ENCODE results near the gene NTRK3.

DNA sequence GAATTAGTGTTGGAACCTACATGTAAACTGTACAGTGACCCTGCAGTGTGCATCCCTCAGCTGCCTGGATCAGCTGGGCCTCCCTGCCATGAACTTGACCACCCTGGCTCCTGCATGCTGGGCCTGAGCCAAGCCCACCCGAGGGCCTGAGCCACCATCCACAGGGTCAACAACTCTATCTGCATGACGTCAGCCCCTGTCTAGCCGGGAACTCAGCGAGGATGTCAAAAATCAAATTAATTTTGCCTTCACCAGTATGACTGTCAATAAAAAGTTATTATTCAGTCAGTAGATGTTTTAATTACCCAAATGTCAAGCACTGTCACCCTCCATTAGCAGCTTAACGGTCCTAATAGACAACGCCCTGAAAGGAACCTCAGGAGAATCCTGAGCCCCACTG, 181.4 kb downstream of the NTRK3 start:
- no peak for TF ChIP-seq EP300 (IDR thresholded peaks at IDR 0.05)
- TF ChIP-seq, protein P1, sequence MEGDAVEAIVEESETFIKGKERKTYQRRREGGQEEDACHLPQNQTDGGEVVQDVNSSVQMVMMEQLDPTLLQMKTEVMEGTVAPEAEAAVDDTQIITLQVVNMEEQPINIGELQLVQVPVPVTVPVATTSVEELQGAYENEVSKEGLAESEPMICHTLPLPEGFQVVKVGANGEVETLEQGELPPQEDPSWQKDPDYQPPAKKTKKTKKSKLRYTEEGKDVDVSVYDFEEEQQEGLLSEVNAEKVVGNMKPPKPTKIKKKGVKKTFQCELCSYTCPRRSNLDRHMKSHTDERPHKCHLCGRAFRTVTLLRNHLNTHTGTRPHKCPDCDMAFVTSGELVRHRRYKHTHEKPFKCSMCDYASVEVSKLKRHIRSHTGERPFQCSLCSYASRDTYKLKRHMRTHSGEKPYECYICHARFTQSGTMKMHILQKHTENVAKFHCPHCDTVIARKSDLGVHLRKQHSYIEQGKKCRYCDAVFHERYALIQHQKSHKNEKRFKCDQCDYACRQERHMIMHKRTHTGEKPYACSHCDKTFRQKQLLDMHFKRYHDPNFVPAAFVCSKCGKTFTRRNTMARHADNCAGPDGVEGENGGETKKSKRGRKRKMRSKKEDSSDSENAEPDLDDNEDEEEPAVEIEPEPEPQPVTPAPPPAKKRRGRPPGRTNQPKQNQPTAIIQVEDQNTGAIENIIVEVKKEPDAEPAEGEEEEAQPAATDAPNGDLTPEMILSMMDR (IDR thresholded peaks at IDR 0.05), result no peak

Data from upper lobe of left lung (tissue), 4 donors.